GM04504 (cell line): Measurements from ENCODE around the gene STAG1.
A peak's percentile ranks its signal among the peaks of the same experiment; 100 is the strongest.
"Not testable (repeated sequence)": the region's sequence is repeated elsewhere in the genome, so short reads cannot be mapped to it uniquely, and the experiment has no call there.

Experiments
- DNase-seq: peaks from one replicate; pipeline ENCODE4 v3.0.0-alpha.2; 2012; ENCODE audit warnings: low read depth

The STAG1 gene

DNA sequence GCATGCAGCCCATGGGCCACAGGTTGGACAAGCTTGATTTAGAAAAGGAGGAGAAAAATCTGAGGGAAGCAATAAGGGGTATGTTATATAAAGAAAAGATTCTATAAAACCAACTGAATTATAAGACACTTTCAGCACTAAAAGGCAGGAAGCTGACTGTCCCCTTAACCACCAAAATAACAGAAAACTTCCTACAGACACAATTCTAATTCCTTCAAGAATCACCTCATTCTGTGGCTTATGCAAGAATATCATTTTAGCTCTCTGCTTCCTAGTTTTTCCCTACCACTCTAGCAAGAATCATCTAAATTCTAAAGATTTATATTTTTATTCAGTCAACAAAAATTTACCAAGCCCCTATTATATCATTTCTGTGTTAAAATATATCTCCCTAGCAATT lies 6.3 kb downstream of the STAG1 start:
- DNase-seq: no peak

GRCh38 chr3:136741063-136741462 lies 11.1 kb downstream of the STAG1 start:
- DNase-seq: no peak

DNA sequence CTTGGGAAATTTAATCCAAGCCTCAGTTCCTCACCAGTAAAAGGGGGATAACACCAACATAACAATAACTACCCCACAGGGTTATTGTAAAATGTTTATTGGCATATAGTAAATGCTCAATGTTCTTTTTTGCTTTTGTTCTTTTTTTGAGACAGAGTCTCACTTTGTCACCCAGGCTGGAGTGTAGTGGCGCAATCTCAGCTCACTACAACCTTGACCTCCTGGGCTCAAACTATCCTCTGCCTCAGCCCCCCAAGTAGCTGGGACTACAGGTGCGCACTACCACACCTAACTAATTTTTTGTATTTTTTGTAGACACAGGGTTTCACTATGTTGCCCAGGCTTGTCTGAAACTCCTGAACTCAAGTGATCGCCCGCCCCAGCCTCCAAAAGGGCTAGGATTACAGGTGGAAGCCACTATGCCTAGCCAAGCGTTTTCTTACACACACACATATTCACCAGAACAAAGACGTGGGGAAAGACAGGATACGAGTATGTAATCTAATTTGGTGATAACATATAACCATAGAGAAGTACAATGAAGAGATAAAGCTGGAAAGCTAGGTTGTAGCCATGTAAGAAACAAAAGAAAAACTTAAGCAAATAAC lies 11.7 kb downstream of the STAG1 start:
- no peak for DNase-seq

DNA sequence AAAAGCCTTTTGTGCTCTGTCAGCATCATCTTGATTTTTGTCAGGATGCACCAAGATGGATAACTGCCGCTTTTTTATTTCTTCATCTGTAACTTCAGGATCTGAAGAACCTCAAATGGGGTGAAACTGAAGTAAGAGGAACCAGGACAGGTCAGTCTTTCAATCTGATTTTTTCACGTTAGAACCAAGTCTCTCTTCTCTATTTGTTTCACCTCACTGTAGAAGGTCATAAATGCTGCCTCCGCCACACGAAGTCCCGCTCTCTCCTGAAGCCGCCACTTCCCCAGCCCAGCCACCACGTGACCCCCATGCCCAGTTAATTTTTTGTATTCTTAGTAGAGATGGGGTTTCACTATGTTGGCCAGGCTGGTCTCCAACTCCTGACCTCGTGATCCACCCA lies 15.2 kb downstream of the STAG1 start:
- DNase-seq: not testable (repeated sequence)

GRCh38 chr3:136735103-136735502 lies 17.1 kb downstream of the STAG1 start:
- DNase-seq: no peak

DNA sequence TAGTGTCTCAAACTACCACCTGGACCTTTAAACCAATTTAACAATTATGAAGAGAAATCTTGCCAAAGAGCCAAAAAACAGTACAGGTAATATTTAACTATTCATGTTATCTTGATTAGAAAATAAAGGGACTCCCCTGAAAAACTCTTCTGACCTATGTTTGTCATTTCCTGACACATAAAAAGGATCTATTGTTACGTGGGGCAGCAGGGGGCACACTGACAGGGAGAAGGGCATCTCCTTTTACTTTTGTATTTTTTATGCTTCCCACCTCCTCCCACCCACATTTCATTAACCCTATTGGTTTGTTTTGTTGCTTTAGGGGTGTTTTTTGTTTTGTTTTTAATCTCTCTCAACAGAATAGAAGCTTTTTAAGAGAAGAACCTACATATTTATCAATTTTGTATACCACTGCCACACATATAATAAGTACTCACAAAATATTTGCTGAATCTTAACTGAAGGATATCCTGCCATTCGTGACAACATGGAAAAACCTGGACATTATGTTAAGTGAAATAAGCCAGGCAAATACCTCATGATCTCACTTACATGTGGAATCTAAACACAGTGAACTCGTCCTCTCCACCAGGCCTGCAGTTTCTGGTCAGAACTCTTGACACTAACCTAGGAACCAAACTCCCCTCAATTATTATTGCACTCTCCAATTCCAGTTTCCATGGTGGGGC lies 17.7 kb downstream of the STAG1 start:
- DNase-seq: no peak

DNA sequence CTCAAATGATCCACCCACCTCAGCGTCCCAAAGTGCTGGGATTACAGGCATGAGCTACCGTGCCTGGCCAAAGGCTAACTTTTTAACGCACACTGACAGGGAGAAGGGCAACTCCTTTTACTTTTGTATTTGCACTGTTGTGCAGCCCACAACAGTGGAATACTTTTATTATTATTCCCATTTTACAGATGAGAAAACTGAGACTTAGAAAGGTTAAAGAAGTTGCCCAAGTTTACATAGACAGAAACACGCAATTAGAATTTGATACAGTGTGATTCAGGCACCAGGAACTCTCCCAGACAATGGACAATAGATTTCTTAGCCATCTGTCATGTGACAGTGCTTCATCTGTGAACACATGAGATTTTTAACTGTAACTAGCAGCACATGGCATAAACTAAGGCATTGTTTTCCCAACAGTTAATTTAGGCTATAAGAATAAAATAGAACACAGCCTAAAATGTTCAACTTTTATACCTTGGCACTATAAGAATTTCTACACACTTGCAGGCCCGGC lies 18.8 kb downstream of the STAG1 start:
- no peak for DNase-seq

DNA sequence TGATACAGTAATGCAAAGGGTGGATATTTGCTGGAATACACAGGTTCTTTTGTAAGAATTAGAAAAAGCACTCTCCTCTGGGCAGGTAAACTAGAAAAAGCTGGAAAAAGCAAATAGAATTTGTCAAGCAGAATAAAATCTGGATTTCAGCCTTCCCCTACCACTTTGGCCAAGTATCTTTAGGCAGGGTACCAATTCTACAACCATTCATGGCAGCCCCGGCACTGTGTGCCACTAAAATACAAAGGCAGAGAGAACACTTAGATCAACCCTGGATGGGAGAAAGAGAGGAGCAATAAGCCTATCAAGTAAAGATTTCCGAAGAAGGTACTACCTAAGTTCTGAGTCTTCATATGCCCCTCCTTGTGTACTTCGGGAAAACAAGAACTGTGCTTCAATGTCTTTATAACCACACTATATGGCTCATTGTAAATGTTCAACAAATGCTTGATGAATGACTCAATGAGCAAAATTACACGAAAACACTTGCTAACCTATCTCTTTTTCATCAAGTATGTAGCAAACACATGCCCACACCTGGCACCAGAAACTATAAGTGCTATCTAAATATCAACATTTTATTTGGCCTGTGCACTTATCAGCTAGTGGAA lies 20.8 kb downstream of the STAG1 start:
- no peak for DNase-seq

DNA sequence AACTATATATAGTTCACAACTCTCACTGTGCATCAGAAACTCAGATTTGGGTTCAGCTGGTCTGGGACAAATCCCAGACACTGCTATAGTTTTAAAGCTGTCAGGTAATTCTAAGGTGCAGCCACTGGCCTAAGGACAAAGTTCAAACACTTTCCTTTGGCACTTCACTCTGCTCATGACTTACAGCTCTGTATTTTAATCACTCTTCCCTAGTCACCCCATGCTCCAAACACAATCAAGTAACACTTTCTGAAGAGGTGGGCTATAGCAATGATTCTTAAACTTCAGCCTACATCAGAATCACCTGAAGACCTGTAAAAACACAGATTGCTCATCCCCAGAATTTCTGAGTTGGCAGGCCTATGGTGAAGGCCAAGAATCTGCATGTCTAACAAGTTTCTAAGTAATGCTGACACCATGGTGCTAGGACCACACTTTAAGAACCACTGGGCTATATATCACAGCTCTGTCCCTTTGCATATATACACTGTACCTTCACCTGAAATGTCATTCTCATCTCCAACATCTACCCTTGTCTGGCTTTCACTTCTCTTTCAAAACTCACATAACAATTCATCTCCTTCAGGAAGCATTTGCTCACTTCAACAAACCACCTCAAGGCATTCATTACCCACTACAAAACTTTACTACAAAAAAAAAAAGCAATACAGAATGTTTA lies 21.4 kb downstream of the STAG1 start:
- no peak for DNase-seq

DNA sequence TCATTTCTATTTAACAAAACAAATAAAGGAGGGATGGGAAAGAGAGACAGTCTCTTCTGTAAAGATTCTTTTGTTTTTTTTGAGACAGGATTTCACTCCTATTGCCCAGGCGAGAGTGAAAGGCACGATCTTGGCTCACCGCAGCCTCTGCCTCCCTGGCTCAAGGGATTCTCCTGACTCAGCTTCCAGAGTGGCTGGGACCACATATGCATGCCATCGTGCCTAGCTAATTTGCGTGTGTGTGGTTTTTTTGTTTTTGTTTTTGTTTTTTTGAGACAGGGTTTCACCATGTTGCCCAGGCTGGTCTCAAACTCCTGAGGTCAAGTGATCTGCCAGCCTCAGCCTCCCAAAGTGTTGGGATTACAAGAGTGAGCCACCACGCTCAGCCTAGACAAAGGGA lies 23.3 kb downstream of the STAG1 start:
- DNase-seq: peak; percentile 85

DNA sequence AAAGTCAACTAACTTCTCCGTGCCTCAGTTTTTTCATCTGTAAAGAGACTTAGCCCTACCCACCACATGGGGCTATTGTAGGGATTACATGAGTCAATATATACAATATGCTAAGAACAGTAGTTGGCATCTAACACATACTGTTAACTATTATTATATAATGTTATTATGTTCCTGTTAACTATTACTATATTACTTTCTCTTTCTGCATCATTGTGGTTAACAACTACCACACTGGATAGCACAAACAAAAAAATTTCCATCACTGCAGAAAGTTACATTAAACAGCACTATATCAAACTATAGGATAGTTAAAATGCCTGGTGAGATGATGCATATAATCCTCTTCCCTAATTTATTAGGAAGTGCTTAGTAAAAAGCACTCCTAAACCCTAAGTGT lies 23.7 kb downstream of the STAG1 start:
- DNase-seq: no peak

GRCh38 chr3:136725468-136725867 lies 26.7 kb downstream of the STAG1 start:
- no peak for DNase-seq

GRCh38 chr3:136722916-136723315 lies 29.3 kb downstream of the STAG1 start:
- not testable (repeated sequence) for DNase-seq

DNA sequence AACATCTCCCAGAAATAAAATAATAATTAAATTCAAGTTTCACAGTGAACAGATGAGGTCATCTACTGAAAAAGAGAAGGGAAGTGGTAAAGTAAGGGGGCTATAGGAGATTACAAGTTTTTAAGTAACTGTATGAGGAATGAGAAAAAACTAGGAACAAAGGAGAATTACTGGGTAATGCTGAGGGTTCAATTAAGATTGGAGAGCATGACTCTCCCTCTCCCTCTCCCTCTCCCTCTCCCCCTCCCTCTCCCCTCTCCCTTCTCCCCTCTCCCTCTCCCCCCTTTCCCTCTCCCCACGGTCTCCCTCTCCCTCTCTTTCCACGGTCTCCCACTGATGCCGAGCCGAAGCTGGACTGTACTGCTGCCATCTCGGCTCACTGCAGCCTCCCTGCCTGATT lies 29.8 kb downstream of the STAG1 start:
- DNase-seq: not testable (repeated sequence)

DNA sequence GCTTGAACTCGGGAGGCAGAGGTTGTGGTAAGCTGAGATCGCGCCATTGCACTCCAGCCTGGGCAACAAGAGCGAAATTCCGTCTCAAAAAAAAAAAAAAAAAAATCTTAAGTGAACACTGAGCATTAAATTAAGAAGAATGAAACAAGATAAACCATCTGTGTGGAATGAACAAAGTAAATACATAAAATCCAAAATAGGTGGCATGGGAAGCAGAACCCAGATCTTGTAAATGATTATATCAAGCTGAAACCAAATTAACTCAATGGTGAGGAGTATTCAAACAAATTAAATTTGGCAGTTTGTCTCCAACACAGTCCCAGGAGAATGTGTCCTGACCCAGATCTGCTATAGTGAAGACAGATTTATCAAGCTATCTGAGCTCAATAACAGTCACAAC lies 32.1 kb downstream of the STAG1 start:
- no peak for DNase-seq

GRCh38 chr3:136716629-136717028 lies 35.5 kb downstream of the STAG1 start:
- no peak for DNase-seq

GRCh38 chr3:136714020-136714419 lies 38.2 kb downstream of the STAG1 start:
- DNase-seq: no peak

- DNase-seq: no peak
Measured at GRCh38 chr3:136712941-136713340, 39.2 kb downstream of the STAG1 start.

DNA sequence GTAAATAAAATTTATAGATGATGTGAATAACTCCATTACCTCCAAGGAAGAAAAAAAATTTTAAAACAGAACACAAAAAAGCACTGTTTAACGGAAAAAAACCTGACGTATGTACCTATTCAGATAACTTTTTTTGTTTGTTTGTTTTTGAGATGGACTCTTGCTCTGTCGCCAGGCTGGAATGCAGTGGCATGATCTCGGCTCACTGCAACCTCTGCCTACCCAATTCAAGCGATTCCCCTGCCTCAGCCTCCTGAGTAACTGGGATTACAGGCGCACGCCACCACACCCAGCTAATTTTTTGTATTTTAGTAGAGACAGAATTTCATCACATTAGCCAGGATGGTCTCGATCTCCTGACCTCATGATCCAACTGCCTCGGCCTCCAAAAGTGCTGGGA lies 40.3 kb downstream of the STAG1 start:
- DNase-seq: not testable (repeated sequence)

DNA sequence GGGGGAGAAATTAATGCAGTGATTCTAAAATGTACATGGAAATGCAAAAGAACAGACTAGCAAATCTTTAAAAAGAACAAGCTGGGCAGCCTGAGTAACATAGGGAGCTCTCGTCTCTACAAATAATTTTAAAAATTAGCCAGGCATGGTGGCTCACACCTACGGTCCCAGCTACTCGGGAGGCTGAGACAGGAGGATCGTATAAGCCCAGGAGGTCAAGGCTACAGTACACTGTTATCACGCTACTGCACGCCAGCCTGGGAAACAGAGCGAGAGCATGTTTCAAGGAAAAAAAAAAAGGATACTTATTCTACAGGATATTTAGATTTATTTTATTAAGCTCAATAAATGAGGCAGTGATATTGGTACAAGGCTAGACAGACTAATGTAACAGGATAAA lies 40.9 kb downstream of the STAG1 start:
- no peak for DNase-seq

DNA sequence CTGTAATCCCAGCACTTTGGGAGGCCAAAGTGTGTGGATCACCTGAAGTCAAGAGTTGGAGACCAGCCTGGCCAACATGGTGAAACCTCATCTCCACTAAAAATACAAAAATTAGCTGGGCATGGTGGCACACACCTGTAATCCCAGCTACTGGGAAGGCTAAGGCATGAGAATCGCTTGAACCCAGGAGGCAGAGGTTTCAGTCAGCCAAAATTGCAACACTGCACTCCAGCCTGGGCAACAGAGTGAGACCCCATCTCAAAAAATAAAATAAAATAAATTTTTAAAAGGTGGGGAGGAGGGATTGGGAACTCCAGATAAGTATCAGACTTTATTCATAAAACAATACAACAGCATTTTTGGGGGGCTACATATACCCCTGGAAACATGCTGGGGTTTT lies 42.4 kb downstream of the STAG1 start:
- DNase-seq: not testable (repeated sequence)

GRCh38 chr3:136708333-136708985 lies 43.7 kb downstream of the STAG1 start:
- DNase-seq: no peak
